Loucy (cell line): ENCODE results near the gene DACH1.

Source experiments
- H2AFZ ChIP-seq: fragments of 200-600 bp; sonication (generic); 2 replicates; pipeline ENCODE4 v1.6.0; 2016; ENCODE audit warnings: antibody characterized with exemption, mild to moderate bottlenecking, low read length, moderate library complexity
- H3F3A ChIP-seq: fragments of 200-600 bp; 2 replicates; pipeline ENCODE4 v1.6.0; 2016; ENCODE audit warnings: antibody characterized with exemption, low read depth, mild to moderate bottlenecking
- H3K27me3 ChIP-seq: fragments of 200-600 bp; sonication (generic); 2 replicates; pipeline ENCODE4 v1.6.1; 2014; ENCODE audit warnings: low read length, mild to moderate bottlenecking; ENCODE audit not compliant: insufficient read depth, poor library complexity, severe bottlenecking
- H3K36me3 ChIP-seq: fragments of 200-600 bp; sonication (generic); 2 replicates; pipeline ENCODE4 v1.6.1; 2016; ENCODE audit warnings: low read length; ENCODE audit not compliant: insufficient read depth
- H3K4me1 ChIP-seq: fragments of 200-600 bp; sonication (generic); 2 replicates; pipeline ENCODE4 v1.5.1; 2014; ENCODE audit warnings: low read length, mild to moderate bottlenecking; ENCODE audit not compliant: insufficient read depth, poor library complexity, severe bottlenecking
- H3K4me2 ChIP-seq: fragments of 200-600 bp; sonication (generic); 2 replicates; pipeline ENCODE4 v1.6.0; 2014; ENCODE audit warnings: antibody characterized with exemption, low read length, low read depth, mild to moderate bottlenecking; ENCODE audit not compliant: poor library complexity, severe bottlenecking
- H3K4me3 ChIP-seq: fragments of 200-600 bp; sonication (generic); 2 replicates; pipeline ENCODE4 v1.5.1; 2014; ENCODE audit warnings: low read length, mild to moderate bottlenecking, mixed read lengths; ENCODE audit not compliant: poor library complexity, severe bottlenecking
- H3K79me2 ChIP-seq: fragments of 200-600 bp; sonication (generic); 2 replicates; pipeline ENCODE4 v1.6.1; 2014; ENCODE audit warnings: low read length; ENCODE audit not compliant: insufficient read depth
- H3K9ac ChIP-seq: fragments of 200-600 bp; sonication (generic); 2 replicates; pipeline ENCODE4 v1.6.0; 2014; ENCODE audit warnings: mild to moderate bottlenecking, low read depth, low read length, moderate library complexity; ENCODE audit not compliant: poor library complexity, severe bottlenecking
- H3K9me2 ChIP-seq: fragments of 200-600 bp; sonication (generic); replicated peaks from 2 replicates; pipeline ENCODE4 v1.6.1; 2016; ENCODE audit warnings: low read depth, low read length, mixed read lengths
- H3K9me3 ChIP-seq: fragments of 200-600 bp; sonication (generic); 2 replicates; pipeline ENCODE4 v1.6.1; 2014; ENCODE audit warnings: mild to moderate bottlenecking, antibody characterized with exemption, low read length, low read depth; ENCODE audit not compliant: insufficient read depth
- H4K20me1 ChIP-seq: fragments of 200-600 bp; sonication (generic); 2 replicates; pipeline ENCODE4 v1.6.0; 2014; ENCODE audit warnings: antibody characterized with exemption, low read length, mild to moderate bottlenecking; ENCODE audit not compliant: insufficient read depth, poor library complexity, severe bottlenecking
- CTCF ChIP-seq: fragments of 200-600 bp; sonication (generic); conservative IDR thresholded peaks from 2 replicates; pipeline ENCODE4 v1.5.1; 2014; ENCODE audit warnings: mild to moderate bottlenecking, antibody characterized with exemption, low read length
- EZH2phosphoT487 ChIP-seq: fragments of 200-600 bp; IDR thresholded peaks from 2 replicates; pipeline ENCODE4 v1.6.1; 2018; ENCODE audit warnings: antibody characterized with exemption, mild to moderate bottlenecking, moderate library complexity, borderline replicate concordance

DACH1 gene

GRCh38 chr13:71712988-71713653 lies 153.9 kb downstream of the DACH1 start:
- TF ChIP-seq CTCF = no peak
- TF ChIP-seq EZH2phosphoT487 = no peak
- H3K4me2 ChIP-seq = no peak overlapping the region
- no peak overlapping the region for H3K9ac ChIP-seq
- no peaks in the 10 kb centered on the region for H3K79me2 ChIP-seq
- H3K4me3 ChIP-seq = no peak overlapping the region
- H3F3A ChIP-seq = no peaks in the 10 kb centered on the region
- no peaks in the 10 kb centered on the region for H3K36me3 ChIP-seq
- H2AFZ ChIP-seq = no peak overlapping the region
- H3K9me3 ChIP-seq = no peaks in the 10 kb centered on the region
- no peaks in the 10 kb centered on the region for H3K27me3 ChIP-seq
- no peaks in the 10 kb centered on the region for H3K4me1 ChIP-seq
- H4K20me1 ChIP-seq = no peaks in the 10 kb centered on the region
- no peaks in the 10 kb centered on the region for H3K9me2 ChIP-seq

DNA sequence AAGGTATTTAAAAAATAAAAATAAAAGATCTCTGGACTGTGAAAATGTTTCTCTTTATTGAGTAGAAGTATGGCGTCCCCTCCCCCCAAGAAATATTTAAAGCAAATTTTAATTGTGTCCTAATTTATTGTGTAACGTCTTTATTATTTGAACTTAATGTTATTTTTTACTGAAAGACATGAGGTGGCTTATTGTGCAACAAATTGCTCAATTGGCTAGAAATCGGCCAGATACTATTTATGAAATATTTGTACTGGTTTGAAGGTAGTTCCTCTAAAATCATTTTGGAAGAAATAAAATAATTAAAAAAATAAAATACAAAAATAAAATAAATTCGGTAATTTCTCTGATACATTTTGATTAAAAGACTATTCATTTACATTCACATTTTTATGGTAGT lies 162.3 kb downstream of the DACH1 start:
- no peaks in the 10 kb centered on the region for H3K27me3 ChIP-seq
- no peaks in the 10 kb centered on the region for H4K20me1 ChIP-seq
- H3K9me3 ChIP-seq = no peaks in the 10 kb centered on the region
- TF ChIP-seq EZH2phosphoT487 (no peak), CTCF (no peak)
- H3K9ac ChIP-seq = no peak overlapping the region
- H3K79me2 ChIP-seq = no peaks in the 10 kb centered on the region
- H3K36me3 ChIP-seq = no peaks in the 10 kb centered on the region
- H3F3A ChIP-seq = no peaks in the 10 kb centered on the region
- H3K4me1 ChIP-seq = no peaks in the 10 kb centered on the region
- no peak overlapping the region for H3K4me3 ChIP-seq
- H2AFZ ChIP-seq = no peak overlapping the region
- no peak overlapping the region for H3K4me2 ChIP-seq
- no peaks in the 10 kb centered on the region for H3K9me2 ChIP-seq

- H3K4me1 ChIP-seq = no peaks in the 10 kb centered on the region
- no peaks in the 10 kb centered on the region for H3K36me3 ChIP-seq
- H3K9me3 ChIP-seq = no peaks in the 10 kb centered on the region
- no peaks in the 10 kb centered on the region for H3K79me2 ChIP-seq
- H2AFZ ChIP-seq = no peak overlapping the region
- no peak overlapping the region for H3K4me2 ChIP-seq
- no peak for TF ChIP-seq CTCF
- H3K9ac ChIP-seq = no peak overlapping the region
- H3K9me2 ChIP-seq = no peaks in the 10 kb centered on the region
- H3K27me3 ChIP-seq = no peaks in the 10 kb centered on the region
- H3K4me3 ChIP-seq = no peak overlapping the region
- H4K20me1 ChIP-seq = no peaks in the 10 kb centered on the region
- no peaks in the 10 kb centered on the region for H3F3A ChIP-seq
These were observed 163.9 kb downstream of the DACH1 start for GRCh38 chr13:71703138-71703537.
